CD1c-positive myeloid dendritic cell (primary cell): ENCODE data around the gene C6orf132.
A peak's percentile ranks its signal among the peaks of the same experiment; 100 is the strongest.

Experiments used
- DNase-seq: peaks from one replicate; pipeline ENCODE4 v3.0.0-alpha.2; 2016; ENCODE audit errors: extremely low spot score

C6orf132 gene

DNA sequence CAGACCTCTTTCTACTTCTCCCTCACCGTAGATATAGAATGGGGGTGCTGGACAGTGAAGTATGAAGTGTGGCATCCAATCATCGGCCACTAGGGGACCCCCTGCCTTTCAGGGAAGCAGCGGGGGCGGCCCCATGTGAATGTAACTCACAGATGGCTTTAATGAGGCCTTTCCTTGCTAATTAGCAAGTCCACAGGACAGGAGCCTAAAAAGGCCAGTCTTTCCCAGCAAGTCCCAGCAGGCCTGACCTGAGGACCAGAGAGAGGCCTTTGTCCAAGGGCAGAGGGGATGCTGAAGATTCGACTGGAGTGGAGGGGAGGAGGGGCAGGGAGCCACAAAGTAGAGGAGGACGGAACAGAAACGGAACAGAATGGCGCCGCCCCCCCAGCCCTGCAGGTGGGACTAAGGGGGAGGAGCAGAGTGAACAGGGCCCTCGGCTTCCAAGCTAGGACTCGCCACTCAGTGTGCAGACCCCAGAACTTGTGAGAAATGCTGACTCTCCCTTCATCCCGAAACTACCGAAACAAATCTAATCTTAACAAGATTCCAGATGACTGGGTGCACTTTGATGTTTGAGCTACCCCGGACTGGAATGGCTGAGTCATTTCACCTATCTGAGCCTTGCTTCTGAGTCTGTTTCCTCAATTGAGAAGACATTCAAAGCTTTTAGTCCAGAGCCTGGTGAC, 5.8 kb downstream of the C6orf132 start:
- DNase-seq = peak; percentile 33

DNA sequence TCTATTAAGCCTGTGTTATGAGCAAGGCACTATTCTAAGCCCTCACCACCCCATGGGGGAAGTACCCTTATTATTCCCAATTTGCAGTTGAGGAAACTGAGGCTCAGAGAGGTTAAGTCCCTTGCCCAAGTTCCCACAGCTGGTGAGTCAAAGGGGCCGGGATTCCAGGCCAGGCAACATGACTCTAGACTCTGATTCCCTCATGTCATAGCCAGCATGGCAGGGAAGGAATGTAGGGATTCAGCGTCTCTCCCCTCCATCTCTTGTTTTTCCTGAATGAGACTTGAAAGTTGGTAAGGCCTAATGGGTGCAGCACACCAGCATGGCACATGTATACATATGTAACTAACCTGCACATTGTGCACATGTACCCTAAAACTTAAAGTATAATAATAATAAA, 6.7 kb downstream of the C6orf132 start:
- no peak for DNase-seq

DNA sequence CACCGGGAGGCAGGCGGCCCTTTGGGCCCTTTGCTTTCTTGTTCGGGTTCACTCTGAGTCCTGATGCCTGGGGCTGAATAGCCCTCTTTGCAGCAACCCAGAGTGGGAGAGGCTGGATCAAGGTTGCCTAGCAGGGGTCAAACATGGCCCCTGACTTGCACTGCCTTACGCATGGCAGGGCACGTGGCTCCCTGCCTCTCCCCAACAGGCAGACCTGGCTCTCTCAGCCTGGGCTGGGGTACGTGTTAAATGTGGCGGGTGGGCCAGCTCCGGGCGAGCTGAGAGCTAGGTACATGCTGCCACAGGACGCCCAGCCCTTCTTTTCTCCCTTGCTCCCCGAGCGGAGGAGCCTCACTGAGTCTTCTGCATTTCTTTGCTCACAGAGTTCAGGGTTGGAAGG, 7.3 kb downstream of the C6orf132 start:
- no peak for DNase-seq

DNA sequence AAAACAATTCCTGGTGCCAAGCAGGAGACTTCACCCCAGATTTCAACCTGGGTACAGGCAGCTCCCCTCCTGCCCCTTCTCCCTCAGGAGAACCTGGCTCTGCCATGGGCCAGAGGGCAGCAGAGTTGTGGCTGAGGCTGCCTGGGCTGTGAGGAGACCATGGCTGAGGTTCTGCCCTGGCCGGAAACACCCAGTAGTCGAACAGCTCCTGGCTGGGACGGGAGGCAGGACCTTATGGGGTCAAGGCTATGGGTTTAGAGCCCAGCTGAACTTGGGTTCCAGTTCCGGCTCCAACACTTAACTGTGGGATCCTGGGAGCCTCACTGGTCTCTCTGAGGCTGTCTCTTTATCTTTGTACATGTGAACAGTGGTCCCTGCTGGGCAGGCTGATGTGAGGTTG, 8.5 kb downstream of the C6orf132 start:
- no peak for DNase-seq

DNA sequence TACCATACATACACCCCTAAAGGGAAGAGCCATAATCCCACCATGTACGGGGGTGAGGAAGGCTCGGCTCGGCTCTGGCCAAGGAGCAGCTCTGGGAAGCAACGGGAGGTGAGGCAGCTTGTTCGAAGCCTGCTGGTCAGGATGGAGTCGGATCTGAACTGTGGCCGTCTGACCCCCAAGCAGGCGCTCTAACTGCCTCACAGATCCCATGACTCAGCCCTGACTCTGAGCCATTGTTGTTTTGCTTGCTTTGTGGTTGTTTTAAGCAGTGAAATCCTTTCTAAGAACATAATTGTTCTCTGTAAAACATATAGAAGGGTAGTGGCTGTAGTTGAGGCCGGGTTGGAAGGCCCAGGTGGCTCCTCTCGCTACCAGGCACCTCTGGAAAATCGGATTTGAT, 10.9 kb downstream of the C6orf132 start:
- DNase-seq = no peak

DNA sequence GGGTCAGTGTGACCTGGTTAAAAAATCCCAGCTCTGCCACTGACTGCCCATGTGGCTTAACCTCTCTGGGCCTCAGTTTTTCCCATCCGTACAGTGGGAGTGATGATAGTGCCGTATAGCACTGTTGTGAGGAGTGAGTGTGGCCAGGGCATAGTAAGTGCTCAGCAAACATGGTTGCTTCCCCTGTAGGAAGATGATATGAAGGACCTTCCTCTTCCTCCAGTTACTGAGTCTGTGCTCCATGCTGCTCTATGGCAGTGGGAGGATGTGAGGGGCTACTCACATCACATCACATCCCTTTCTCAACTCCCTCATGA, 13.1 kb downstream of the C6orf132 start:
- DNase-seq = no peak

DNA sequence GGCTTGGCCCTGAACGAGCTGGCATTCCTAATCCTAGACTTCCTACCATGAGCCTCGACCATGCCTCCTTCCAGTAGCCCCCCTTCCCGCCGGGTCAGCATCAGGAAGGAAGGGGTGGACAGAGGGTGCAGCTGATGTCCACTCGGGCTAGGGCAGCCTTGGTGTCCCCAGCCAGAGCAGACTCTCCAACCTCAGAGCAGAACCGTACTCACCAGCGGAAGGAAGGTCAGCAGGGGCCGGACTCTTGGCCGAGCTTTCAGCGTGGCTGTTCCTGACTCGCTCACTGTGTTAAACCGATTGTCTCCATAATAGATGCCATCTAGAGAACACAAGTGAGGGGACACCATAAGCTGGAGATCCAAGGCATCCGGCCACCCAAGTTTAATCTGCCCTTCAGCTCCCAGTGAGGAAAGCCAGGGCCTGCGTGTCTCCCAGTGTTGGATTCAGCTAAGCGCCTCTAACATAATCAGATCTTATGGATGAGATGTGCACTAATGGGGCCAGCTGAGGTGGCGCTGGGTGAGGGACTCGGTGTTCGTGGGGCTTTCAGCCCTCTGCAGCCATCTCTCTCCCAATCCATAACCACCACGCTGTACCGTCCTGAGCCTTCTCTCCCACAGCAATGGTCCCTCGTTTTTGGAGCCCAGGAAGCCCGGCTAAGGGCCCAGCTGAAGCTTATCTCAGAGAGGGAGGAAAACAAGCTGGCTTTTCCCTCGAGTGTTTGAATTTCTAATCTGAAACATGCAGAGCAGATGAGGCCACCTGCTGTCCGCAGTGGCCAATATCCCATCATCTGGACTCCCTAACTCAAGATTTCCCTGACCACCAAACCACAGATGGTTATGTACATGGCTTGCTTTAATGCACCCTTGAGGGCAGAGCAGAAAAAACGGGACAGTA, 13.7 kb downstream of the C6orf132 start:
- DNase-seq = no peak

DNA sequence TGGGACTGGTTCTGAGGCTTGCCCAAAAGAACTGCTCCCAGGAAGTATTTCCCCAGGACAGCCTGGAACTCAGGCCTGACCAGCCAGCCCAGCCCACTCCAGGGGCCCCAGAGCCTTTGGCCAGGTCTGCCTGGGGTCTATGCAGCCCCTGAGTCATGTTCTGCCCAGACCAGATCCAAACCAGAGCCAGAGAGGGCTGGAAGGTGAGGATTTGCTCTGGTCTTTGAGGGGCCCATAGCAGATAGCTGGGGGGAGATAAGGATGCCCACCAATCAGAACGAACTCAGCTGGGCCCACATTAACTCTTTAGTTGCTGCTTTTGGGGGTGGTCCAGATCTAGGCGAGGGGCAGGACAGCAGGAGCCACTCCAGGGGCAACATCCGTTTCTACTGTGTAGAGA, 16.8 kb downstream of the C6orf132 start:
- no peak for DNase-seq

DNA sequence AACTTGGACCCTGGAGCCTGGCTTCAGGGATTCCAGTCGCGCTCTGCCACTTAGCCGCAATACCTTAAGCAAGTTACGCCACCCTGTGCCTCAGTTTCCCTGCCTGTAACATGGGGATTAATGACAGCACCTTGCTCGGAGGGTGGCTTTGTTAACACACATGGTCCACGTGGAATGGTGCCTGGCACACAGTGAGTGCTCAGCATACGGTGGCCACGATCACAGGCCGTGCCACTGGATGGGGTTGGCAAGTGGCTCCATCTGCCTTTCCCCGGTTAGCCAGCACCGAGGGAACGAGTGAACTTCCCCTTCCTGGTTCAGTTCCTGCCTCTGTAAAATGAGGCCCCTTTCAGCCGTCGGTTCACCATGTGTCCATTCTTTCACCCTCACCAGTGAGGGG, 17.2 kb downstream of the C6orf132 start:
- no peak for DNase-seq

DNA sequence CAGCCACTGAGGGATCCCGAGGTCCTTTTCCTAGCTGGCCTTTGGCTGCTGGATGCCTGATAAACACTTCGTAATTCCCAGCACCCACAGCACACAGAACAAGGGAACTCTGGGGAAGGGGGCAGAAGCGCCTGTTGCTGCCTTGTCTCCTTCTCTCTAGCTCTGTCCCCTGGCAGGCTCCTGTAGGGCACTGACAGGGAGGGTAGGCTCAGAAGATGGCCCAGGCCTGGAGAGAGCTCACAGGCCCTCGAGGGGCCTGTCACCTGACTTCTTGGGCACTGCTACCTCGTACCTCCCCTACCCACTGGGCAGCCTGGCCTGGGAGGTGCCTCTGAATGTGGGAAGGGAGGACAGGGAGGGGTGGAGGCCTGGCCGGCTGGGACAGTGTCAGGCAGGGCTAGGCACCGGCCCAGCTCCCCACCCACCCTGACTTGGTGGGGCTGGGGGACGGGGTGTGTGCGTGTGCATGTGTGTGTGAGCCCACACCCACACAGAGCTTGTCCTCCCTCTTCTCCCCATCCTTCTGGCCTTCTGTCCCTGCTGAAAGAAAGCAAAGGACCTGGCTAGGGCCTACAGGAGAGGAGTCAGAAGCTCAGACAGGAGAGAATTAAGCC, 18.1 kb downstream of the C6orf132 start:
- DNase-seq = no peak

DNA sequence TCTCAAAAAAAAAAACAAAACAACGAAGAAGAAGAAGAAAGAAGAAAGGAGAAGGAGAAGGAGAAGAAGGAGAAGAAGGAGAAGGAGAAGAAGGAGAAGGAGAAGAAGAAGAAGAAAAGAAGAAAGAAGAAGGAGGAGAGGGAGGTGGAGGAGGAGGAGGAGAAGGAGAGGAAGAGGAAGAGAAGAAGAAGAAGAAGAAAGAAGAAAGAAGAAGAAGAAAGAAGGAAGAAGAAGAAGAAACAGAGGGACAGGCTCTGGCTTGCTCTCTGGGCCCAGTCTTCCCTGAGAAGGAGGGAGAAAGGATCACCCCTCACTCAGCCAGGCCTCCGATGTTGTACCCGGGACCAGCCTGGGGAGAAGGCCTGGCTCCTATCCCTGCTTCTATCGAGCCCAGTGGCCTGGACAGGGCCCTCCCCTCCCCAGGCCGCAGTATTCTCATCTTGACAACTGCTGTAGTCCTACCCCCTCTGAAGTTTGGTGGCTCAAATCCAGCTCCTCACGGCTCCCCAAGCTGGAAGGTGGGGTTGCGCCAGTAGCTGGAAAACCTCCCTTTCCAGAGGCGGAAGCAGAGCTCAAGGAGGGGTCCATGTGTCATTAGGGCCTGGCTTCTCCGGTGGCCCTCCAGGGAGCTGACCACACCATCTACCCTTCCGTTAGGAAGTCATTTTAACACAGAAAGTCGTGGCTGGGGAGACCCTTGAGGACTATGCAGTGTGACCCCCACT, 18.9 kb downstream of the C6orf132 start:
- no peak for DNase-seq

DNA sequence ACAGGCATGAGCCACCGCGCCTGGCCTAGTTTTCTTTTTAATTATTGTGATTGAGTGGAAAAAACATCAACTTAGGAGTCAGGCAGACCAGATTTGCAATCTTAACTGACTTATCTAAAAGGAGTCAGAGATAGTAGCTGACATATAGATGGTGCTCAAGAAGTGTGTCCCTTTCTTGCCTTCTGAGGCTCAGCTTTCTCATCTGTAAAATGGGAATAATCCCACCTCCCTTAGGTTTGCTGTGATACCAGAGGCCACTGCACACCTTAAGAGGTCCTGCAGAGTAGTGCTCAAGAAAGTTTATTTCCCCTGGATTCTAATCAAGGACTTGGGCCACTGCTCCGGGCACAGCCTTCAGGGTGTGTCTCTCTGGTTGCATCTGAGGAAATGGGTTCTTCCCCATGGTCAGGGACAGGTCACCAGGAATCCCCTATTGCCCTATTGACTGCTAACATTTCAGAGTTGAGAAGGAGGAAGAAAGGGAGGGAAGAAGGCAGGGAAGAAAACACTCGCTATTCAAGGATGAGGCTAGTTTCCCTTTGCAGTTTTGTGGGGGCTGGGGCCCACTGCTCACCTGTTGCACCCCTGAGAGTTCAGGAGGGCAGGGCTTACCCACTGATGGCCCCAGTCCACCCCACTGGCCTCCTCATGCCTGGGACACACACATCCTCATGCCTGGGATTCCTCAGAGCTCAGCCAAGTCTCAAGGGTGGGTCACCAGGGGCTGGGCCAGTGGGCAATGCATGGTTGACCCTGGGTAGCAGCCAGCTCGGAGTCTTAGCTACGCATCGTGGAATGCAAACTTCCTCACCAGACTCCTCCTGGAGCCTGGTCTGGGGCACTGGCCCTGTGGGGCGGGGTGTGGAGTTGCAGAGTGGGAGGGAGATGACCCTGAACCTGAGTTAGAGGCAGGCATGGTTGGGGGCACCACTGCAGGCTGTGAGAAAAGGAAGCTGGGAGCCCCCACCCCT, 21.2 kb downstream of the C6orf132 start:
- no peak for DNase-seq

DNA sequence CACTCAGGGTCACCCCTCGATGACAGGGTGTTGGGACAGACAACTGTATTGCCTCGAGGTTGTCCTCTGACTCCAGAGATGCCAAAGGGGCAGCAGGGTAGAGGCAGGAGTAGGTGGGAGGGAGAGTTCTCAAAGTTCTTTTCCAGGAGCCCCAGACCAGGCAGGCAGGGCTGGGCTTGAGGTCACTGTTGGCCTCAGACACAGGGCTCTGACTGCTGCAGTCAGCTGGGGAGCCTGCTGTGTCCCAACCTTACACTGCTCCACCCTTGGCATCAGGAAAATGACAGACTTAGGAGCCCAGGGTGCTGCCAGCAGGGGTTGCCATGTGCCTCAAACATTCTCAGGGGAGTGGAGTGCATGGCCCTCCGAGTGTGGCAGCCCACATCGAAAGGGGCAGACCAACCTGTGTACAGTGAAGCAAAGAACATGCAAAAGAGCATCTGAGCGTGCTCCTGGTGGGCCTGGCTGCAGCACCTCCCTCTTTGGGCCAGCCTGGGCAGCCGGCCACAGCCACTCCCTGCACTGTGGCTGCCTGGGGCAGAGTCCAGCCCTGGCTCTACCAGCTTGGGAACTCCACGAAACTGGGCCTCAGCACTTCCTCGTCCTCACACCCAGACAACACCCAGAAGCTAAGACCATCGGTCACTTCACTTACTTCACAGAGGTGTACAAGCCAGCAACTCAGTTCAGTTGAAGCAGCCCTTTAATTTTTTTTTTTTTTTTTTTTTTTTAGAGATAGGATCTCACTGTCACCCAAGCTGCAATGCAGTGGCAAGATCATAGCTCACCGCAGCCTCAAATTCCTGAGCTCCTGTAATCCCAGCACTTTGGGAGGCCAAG, 24.0 kb downstream of the C6orf132 start:
- no peak for DNase-seq

DNA sequence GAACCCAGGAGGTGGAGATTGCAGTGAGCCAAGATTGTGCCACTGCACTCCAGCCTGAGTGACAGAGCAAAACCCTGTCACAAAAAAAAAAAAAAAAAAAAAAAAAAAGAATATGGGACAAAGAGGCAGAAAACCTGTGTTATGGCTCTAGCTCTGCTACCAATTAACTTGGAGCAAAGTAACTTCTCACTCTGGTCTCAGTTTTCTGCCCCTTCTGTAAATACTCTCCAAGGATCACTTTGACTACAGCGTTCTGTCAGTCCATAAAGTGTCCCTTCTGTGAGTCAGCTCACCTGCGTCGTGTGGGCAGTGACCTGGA, 24.6 kb downstream of the C6orf132 start:
- no peak for DNase-seq

DNA sequence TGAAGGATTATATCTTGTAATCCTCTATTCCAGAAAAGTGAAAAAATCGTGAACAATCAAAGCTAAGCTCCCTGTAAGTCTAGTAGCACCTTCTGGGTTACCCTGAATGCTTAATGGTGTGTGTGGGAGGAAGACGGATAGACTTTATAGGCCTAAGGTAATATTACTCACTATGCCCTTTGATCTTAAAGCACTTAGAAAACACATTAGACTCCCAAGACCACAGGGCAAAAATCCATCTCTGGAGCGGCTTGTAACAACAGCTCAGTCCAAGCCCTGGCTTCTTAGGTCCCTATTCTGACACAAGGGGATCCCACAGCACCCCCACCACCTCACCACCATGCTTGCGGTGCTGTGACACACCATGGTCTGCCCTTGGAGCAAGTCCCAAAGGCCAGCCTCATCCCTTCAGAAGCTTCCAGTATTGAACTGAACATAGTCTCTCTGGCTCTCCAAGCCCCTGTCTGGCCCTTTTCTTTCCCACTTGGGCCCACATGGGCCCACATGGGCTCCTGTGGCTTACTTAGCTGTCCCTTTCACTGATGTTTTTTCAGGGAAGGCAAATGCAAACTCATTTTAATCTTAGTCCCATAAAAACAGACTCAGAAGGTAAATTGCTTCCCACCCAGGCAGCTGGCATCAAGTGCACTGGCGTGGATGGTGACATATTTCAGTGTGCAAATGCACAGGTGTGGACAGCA, 28.3 kb downstream of the C6orf132 start:
- DNase-seq = no peak

DNA sequence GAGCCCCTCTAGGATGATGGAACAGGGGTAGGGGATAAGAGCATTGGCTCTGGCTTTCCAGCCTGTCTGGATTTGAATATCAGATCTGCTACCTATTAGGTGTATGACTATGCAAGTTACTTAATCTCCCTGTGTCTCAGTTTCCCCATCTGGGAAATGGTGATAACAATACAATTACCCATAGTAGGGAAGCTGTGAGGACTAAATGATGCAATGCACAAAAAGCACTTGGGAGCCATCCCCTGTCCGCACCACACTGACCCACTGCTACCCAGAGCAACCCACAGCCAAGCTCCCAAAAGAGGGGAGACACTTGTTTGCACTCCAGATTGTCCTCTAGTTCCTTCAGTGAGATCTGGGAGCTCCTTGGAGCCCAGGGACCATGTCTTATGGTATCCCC, 30.1 kb downstream of the C6orf132 start:
- DNase-seq = no peak

DNA sequence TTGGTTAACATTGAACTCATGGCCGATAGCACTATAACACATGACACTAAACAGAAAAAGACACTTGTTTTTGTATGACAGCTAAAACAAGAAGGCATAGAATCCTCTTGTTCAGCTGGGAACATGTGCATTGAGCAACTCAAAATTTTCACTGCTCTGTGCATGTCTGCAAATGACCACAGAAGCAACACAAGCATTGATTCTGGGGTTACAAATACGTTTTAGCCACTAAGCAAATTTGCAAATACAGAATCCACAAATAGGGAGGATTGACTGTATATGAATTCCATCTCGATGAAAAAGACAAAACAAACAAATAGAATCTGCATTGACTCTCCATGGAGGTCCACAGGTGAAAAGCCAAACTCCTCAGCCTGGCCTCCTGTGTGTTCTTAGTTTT, 31.7 kb downstream of the C6orf132 start:
- no peak for DNase-seq

DNA sequence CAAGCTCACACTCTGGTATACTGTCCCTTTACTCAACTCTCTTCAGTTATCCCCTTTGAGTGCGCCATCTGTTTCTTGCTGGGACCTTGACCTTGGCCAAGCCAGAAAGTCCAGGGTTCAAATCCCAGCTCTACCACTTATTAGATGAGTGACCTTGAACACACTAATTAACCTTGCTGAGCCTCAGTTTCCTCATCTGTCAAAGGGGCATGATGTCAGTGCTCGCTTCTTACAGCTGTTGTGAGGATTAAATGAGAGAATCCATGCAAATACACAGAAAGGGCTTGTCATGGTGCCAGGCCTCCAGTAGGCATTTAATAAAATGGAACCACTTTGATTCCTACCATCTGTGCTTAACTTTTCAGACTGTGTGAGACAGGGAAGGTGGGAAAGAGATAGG, 34.3 kb downstream of the C6orf132 start:
- no peak for DNase-seq

DNA sequence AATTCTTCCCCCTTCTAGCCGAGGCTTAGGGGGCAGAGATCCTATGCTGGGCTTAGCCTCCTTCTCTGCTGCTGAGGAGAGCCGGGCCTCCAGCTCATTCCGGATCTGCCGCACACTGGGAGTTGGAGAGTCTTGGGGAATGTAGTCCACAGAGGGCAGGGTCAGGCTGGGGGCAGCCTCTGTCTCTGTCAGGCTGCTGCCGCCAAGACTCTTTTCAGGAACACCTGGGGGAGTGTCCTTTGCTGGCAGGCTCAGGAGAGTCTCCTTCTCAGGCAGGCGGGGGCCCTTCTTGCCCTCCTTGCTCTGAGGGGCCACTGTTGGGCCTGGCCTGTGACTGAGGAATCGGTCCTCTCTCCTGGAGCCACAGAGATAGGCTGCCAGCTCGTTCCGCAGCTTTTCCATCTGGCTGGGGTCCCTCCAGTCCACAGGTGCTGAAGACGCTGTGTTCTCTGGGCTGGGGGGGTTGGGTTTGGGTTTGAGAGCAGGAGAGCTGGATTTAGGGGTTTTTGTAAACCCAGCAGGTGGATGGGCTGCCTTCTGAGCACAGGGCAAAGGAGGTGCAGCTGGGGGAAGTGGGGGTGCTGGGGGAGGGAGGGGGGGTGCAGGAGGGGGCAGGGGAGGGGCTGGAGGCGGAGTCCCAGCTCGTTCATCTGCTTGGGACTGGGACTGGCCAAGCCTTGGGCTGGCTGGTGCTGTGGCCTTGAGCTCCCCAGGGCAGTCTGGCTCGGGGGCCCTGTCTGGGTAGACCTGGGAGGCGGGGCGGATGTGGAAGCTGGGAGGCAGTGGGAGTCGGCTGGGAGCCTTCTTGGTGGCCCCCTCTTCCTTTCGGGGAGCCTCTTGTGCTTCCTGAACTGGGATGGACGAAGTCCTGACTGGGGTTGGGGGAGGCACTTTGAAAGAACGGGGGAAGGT, 36.1 kb downstream of the C6orf132 start:
- DNase-seq = no peak
